Activated CD4-positive, alpha-beta memory T cell treated with anti-CD3 and anti-CD28 coated beads for 36 hours (primary cell): ENCODE measurements around the gene FAM181A. TPM values are rescaled to one million over a fixed set of nuclear protein-coding genes. Genes with fewer than 3 reads are reported as not detected.

Experiments used
- CTCF ChIA-PET: fragments of 350-600 bp; sonication (Branson Sonifier 250); formaldehyde crosslinking; loops from one replicate; lab custom pipeline; 2021; ENCODE audit warnings: antibody characterized with exemption, inconsistent platforms; lab: Charles Lee
- POLR2A ChIA-PET: fragments of 350-600 bp; sonication (Branson Sonifier 250); formaldehyde crosslinking; loops from one replicate; lab custom pipeline; 2021; ENCODE audit warnings: antibody characterized with exemption; lab: Charles Lee
- DNase-seq: peaks from one replicate; pipeline ENCODE4 v3.0.0-alpha.2; 2020
- H3K27ac Mint-ChIP-seq: one replicate; pipeline ENCODE4 v1.8.0; 2021; ENCODE audit warnings: mixed read lengths
- H3K27me3 Mint-ChIP-seq: one replicate; pipeline ENCODE4 v1.8.0; 2021; ENCODE audit warnings: mixed read lengths
- H3K36me3 Mint-ChIP-seq: one replicate; pipeline ENCODE4 v1.8.0; 2021; ENCODE audit warnings: mixed read lengths
- H3K4me1 Mint-ChIP-seq: one replicate; pipeline ENCODE4 v1.8.0; 2021; ENCODE audit warnings: low read depth, mixed read lengths
- H3K4me3 Mint-ChIP-seq: one replicate; pipeline ENCODE4 v1.8.0; 2021; ENCODE audit warnings: mild to moderate bottlenecking, mixed read lengths
- H3K9me3 Mint-ChIP-seq: one replicate; pipeline ENCODE4 v1.8.0; 2021; ENCODE audit warnings: mixed read lengths
- intact Hi-C: fragments of 100-400 bp; cut with micrococcal nuclease; formaldehyde crosslinking; loops from one replicate; pipeline ENCODE4 v1.15.1; 2023
- total RNA-seq, 2 experiments: library from RNA; stranded (reverse); gene quantifications; one replicate each; pipeline ENCODE4 v1.2.3, GENCODE V29; 2021

The FAM181A gene
- total RNA-seq, 2 experiments from 2014 or later = not detected

DNA sequence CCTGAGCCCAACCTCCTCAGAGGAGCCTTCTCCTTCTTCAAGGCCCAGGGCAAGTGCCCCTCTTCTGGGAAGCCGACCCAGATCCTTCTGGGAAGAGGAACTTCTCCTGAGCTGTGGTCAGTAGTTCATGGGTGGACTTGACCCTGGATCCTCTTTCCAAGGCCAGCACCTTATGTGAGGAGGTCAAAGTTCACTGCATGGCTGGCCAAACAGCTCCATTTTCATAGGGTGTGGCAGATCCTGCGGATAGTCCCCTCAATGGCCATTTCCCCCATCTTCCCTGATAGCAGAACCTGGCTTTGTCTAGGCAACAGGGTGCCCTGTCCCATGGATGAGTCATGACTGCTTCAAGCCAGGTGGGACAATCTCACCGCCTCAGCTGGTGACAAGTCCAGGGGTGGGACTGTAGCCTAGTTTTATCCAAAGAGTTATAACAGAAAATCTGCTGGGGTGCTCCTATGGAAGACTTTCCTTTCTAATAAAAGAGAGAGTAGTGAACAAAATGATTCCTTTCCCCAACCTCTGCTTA lies 38.9 kb downstream of the FAM181A start:
- H3K9me3 Mint-ChIP-seq = no peaks in the 10 kb centered on the region
- peak overlapping the region; percentile 100 for H3K27ac Mint-ChIP-seq
- H3K4me3 Mint-ChIP-seq = no peak overlapping the region
- POLR2A ChIA-PET = interaction anchor here (1.3 to 15.8 kb wide), 2 partner anchors 9 to 10 kb away, joined by 3 to 447 read pairs; partner anchors contain the start of gene ASB2
- intact Hi-C loops = no loop called here
- no peak for DNase-seq
- H3K4me1 Mint-ChIP-seq = peaks cover 77% of the 10 kb centered on the region
- H3K36me3 Mint-ChIP-seq = peaks cover 20% of the 10 kb centered on the region
- CTCF ChIA-PET = interaction anchor here (1.3 to 19.1 kb wide), 2 partner anchors 26 to 35 kb away, joined by 4 to 318 read pairs; no protein-coding TSS in a partner anchor
- no peaks in the 10 kb centered on the region for H3K27me3 Mint-ChIP-seq

DNA sequence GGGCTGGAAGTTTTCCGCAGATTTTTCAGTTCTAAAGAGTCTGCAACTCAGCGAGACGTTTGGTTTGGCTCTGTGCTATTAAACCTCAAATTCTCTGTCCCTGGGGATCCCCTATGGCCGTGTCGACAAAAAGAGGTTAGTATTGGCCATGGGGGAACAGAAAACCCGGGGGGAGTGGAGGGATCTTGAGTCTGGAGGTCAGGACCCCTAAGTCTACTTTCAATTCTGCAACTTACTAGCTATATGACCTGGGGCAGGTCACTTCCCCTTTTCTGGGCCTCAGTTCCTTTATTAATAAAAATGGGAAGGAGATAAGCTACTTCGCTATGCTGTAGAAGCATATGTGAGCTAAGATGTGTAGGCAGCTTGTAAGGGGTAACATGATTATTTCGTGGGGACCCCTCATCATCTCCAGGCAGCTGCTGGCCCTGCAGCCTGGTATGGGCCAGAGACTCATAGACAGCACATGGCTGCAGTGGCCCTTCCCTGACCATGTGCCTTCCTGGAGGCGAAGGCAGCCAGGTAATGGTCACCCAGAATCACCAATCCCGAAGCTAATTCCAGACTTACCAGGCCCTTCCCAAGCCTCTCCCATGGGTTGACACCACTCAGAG lies 40.6 kb downstream of the FAM181A start:
- no peaks in the 10 kb centered on the region for H3K27me3 Mint-ChIP-seq
- no peak overlapping the region for H3K4me3 Mint-ChIP-seq
- peaks cover 12% of the 10 kb centered on the region for H3K36me3 Mint-ChIP-seq
- no peaks in the 10 kb centered on the region for H3K9me3 Mint-ChIP-seq
- no peak for DNase-seq
- peaks cover 78% of the 10 kb centered on the region for H3K4me1 Mint-ChIP-seq
- POLR2A ChIA-PET = interaction anchor here (1.4 to 1.8 kb wide), 2 partner anchors 8 to 12 kb away, joined by 7 to 8 read pairs; no protein-coding TSS in a partner anchor
- intact Hi-C loops = no loop called here
- no peak overlapping the region for H3K27ac Mint-ChIP-seq
- CTCF ChIA-PET = interaction anchor here (0.7 to 19.1 kb wide), 3 partner anchors 16 to 28 kb away, joined by 3 to 425 read pairs (median 3); no protein-coding TSS in a partner anchor

DNA sequence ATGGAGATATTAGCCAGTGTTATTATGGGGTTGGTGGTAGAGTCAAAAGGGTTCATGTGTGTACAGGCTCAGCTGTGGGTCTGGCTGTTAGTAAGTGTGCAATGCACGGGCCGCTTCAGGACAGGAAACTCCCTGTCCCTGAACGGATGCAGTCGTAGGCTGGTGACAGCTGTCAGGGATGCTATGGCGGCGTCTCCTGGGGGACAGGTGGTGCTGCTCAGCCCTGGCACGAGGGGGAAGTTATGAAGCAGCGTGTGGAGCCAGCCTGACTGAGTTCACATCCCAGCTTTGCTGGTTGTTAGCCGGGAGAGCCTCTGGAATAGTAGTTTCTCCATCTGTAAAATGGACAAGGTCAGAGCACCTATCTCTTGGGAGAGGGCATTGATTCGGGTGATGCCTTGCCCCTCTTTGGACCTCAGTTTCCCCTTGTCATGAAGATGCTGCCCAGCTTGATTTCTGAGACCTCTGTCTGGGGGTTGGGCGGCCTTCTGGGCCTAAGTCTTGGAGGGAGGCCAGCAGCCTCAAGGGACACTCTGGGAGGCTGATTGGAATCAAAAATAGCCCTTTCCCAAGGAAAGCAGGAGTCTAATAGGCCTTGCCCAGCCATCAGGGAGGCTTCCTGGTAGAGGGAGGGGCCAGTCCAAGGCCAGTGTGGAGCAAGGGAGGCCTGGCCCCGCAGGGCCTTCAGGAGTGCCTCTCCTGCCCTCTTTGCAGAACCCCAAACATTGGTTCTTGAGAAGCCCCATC lies 42.1 kb downstream of the FAM181A start:
- DNase-seq = no peak
- peak overlapping the region; percentile 76 for H3K27ac Mint-ChIP-seq
- H3K4me1 Mint-ChIP-seq = peaks cover 78% of the 10 kb centered on the region
- intact Hi-C loops = no loop called here
- ChIA-PET CTCF (interaction anchor here (1.6 to 19.1 kb wide), 6 partner anchors 8 to 52 kb away, joined by 5 to 425 read pairs (median 22); no protein-coding TSS in a partner anchor), POLR2A (interaction anchor here (1.4 to 10.3 kb wide), 2 partner anchors 10 to 11 kb away, joined by 8 to 447 read pairs; no protein-coding TSS in a partner anchor)
- H3K4me3 Mint-ChIP-seq = peak overlapping the region; percentile 7
- H3K9me3 Mint-ChIP-seq = no peaks in the 10 kb centered on the region
- peaks cover 13% of the 10 kb centered on the region for H3K36me3 Mint-ChIP-seq
- H3K27me3 Mint-ChIP-seq = no peaks in the 10 kb centered on the region

DNA sequence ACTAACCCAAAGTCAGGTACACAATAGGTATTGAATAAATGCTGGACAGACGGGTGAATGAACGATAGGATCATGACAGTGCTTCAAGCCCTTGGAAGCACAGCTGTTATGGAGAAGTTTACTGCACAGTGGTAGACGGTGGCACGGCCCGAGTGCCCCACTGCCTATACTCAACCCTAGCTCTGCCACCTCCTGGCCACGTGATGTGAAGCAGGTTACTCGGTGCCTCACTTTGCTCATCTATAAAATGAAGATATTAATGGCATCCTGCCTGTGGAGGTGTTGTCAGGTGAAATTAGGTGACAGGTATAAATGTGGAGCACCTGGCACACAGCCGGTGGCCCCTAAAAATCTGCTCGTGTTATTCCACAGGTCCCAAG lies 43.4 kb downstream of the FAM181A start:
- H3K36me3 Mint-ChIP-seq = peaks cover 15% of the 10 kb centered on the region
- intact Hi-C loops = loop anchor here (1.0 to 5.0 kb wide), 3 partner anchors 16 to 377 kb away; no protein-coding TSS in a partner anchor
- no peaks in the 10 kb centered on the region for H3K9me3 Mint-ChIP-seq
- ChIA-PET POLR2A (interaction anchor here (0.9 to 10.3 kb wide), 11 partner anchors 8 to 111 kb away, joined by 3 to 447 read pairs (median 3); partner anchors contain the start of genes DDX24 and IFI27L1), CTCF (interaction anchor here (0.9 to 19.1 kb wide), 25 partner anchors 9 to 210 kb away, joined by 3 to 425 read pairs (median 5); partner anchors contain the start of genes CCDC197 and OTUB2)
- H3K27me3 Mint-ChIP-seq = no peaks in the 10 kb centered on the region
- peak overlapping the region; percentile 74 for H3K4me3 Mint-ChIP-seq
- peak; percentile 82 for DNase-seq
- peaks cover 78% of the 10 kb centered on the region for H3K4me1 Mint-ChIP-seq
- H3K27ac Mint-ChIP-seq = peak overlapping the region; percentile 96

DNA sequence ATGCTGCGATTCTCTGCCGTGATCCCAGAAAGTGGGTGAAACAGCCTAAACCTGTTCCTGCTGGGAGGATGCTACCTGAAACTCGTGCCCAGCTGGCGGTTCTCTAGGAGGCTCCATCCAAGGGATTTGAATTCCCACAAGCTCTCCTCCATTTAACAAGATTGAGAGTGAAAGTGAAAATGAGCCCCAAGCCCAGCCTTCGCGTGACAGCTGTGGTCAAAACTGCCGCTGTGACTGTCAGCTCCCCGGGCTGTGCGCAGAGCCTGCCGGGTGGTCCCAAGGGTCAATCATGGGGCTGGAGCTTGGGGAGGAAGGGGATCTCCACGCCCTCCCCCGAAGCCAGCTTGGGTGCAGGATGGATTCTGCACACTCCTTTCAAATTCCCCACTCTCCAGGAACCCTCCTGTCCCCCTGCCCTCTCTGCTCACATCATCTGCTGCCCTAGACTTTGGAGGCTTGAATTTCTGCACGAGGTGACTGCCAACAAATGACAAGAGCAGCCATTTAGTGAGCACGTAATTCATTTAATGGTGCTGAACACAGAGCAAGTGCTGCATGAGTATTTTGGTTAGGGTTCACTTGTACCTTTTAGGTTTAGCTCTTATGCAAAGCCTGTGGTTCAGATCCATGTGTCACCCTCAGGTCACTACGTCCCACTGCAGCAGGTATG lies 44.0 kb downstream of the FAM181A start:
- intact Hi-C loops = loop anchor here (1.0 to 5.0 kb wide), 5 partner anchors 8 to 376 kb away; no protein-coding TSS in a partner anchor
- Mint-ChIP-seq H3K4me1 (peaks cover 78% of the 10 kb centered on the region), H3K27me3 (no peaks in the 10 kb centered on the region), H3K36me3 (peaks cover 15% of the 10 kb centered on the region), H3K4me3 (peak overlapping the region; percentile 74), H3K27ac (peak overlapping the region; percentile 96), H3K9me3 (no peaks in the 10 kb centered on the region)
- CTCF ChIA-PET = interaction anchor here (0.9 to 19.1 kb wide), 24 partner anchors 8 to 209 kb away, joined by 3 to 425 read pairs (median 5); partner anchors contain the start of genes CCDC197 and OTUB2
- POLR2A ChIA-PET = interaction anchor here (0.9 to 10.3 kb wide), 12 partner anchors 7 to 110 kb away, joined by 3 to 447 read pairs (median 3); partner anchors contain the start of genes CCDC197, DDX24 and IFI27L1
- DNase-seq = peak; percentile 87

DNA sequence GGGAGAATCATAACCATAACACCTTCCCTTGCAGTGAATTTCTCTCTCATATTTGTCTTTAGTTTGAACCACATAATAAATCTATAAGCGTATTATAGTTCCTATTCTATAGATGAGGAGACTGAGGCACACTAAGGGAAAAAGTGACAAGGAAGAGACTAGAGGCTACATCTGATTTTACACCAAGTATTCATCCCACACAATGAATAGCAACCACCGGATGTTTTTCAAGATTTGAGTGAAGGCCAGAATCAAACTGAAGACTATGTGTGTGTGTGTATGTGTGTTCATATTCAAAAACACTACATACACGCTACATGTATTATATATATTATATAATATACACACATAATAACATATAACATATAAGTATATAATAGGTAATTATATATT lies 44.5 kb downstream of the FAM181A start:
- CTCF ChIA-PET = interaction anchor here (1.2 to 19.1 kb wide), 15 partner anchors 10 to 157 kb away, joined by 3 to 425 read pairs (median 7); partner anchors contain the start of genes CCDC197 and OTUB2
- H3K9me3 Mint-ChIP-seq = no peaks in the 10 kb centered on the region
- no peak for DNase-seq
- POLR2A ChIA-PET = interaction anchor here (1.1 to 10.3 kb wide), 6 partner anchors 13 to 108 kb away, joined by 3 to 447 read pairs (median 4); partner anchors contain the start of gene CCDC197
- H3K27ac Mint-ChIP-seq = peak overlapping the region; percentile 96
- H3K4me3 Mint-ChIP-seq = peak overlapping the region; percentile 74
- H3K4me1 Mint-ChIP-seq = peaks cover 78% of the 10 kb centered on the region
- H3K27me3 Mint-ChIP-seq = no peaks in the 10 kb centered on the region
- H3K36me3 Mint-ChIP-seq = peaks cover 13% of the 10 kb centered on the region
- intact Hi-C loops = loop anchor here (1.0 to 5.0 kb wide), 4 partner anchors 8 to 376 kb away; no protein-coding TSS in a partner anchor

DNA sequence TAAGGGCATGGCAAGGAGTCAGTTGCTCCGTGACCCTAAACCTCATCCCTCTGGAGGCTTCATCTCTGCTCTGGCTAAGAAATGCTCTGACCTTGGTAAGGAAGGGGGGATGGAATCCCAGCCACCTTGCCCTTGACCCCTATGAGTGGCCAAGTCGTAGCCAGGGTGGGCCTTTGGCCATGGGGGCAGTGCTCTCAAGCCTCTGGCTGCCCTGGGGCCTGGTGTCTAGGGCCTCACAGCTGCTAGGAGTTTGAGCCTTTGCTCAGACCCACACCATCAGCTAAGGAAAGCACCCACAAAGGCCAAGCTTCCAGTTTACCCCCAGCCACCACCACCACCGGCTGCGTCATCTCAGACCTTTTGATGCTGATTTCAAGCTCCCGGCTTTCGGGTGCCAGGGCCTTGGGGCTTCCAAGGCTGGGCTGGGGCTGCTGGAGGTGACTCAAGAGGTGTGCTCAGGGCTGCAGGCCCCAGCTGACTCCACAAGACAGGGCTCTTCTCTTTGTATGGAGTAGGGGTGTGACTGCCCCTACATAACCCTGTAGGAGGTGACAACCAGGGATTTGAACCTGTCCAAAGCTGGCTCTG lies 45.6 kb downstream of the FAM181A start:
- CTCF ChIA-PET = interaction anchor here (1.2 to 19.1 kb wide), 5 partner anchors 11 to 164 kb away, joined by 3 to 425 read pairs (median 47); partner anchors contain the start of gene CCDC197
- Mint-ChIP-seq H3K36me3 (peaks cover 22% of the 10 kb centered on the region), H3K4me3 (peak overlapping the region; percentile 18), H3K27ac (peak overlapping the region; percentile 88), H3K27me3 (no peaks in the 10 kb centered on the region), H3K4me1 (peaks cover 82% of the 10 kb centered on the region), H3K9me3 (peaks cover 2% of the 10 kb centered on the region)
- peak; percentile 74 for DNase-seq
- POLR2A ChIA-PET = interaction anchor here (1.4 to 10.3 kb wide), 4 partner anchors 14 to 33 kb away, joined by 3 to 447 read pairs (median 4); partner anchors contain the start of gene CCDC197
- intact Hi-C loops = loop anchor here (5.0 kb wide), 1 partner anchor 375 kb away; no protein-coding TSS in a partner anchor

DNA sequence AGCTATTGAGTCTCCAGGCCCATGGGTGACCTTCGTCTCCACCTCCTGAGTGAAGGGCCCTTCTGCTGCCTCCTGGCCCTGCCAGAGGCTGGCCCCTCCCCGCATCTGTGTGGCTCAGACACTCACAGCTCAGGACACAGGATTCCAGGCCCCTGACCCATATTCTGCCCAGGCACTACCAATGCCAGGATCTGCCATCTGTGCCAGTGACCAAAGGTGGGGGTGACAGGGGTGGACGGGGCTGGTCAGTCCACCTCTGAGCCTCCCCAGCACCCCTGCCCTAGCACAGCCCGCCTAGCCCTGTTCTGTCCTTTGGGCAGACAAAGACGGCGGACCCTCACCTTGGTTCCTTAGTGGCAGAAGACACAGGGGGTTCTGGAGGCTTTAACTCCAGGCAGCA lies 46.5 kb downstream of the FAM181A start:
- Mint-ChIP-seq H3K27ac (peak overlapping the region; percentile 88), H3K4me1 (peaks cover 91% of the 10 kb centered on the region), H3K9me3 (peaks cover 7% of the 10 kb centered on the region), H3K36me3 (peaks cover 28% of the 10 kb centered on the region), H3K27me3 (no peaks in the 10 kb centered on the region), H3K4me3 (no peak overlapping the region)
- DNase-seq = no peak
- POLR2A ChIA-PET = interaction anchor here (1.5 to 10.3 kb wide), 2 partner anchors 15 to 28 kb away, joined by 3 to 447 read pairs; no protein-coding TSS in a partner anchor
- intact Hi-C loops = loop anchor here (5.0 kb wide), 1 partner anchor 374 kb away; no protein-coding TSS in a partner anchor
- CTCF ChIA-PET = interaction anchor here (1.0 to 19.1 kb wide), 3 partner anchors 12 to 34 kb away, joined by 3 to 425 read pairs (median 94); no protein-coding TSS in a partner anchor

DNA sequence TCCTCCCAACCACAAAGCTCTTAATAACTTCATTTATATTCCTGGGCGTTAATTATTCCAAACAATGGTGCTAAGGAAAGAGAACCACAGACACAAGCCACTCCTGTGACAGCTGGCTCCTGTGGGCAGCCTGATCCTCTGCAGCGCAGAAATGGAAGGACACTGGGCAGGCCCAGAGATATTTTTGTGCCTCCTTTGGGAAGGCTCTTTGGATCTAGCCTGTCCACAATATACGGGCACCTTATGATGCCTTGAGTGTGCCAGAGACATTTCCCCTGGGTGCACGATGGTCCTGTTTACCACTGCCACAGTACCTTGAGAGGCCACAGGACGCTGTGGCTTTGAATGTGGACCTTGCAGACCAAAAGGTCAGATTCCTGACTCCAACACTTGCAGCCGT lies 47.2 kb downstream of the FAM181A start:
- H3K27me3 Mint-ChIP-seq = no peaks in the 10 kb centered on the region
- peak overlapping the region; percentile 98 for H3K27ac Mint-ChIP-seq
- H3K4me1 Mint-ChIP-seq = peaks cover 93% of the 10 kb centered on the region
- CTCF ChIA-PET = interaction anchor here (3.0 to 19.1 kb wide), 3 partner anchors 13 to 34 kb away, joined by 16 to 425 read pairs (median 94); no protein-coding TSS in a partner anchor
- POLR2A ChIA-PET = interaction anchor here (10.3 kb wide), 1 partner anchor 16 kb away, joined by 447 read pairs; no protein-coding TSS in a partner anchor
- DNase-seq = no peak
- H3K36me3 Mint-ChIP-seq = peaks cover 28% of the 10 kb centered on the region
- H3K9me3 Mint-ChIP-seq = peaks cover 7% of the 10 kb centered on the region
- no peak overlapping the region for H3K4me3 Mint-ChIP-seq
- intact Hi-C loops = loop anchor here (5.0 kb wide), 1 partner anchor 373 kb away; no protein-coding TSS in a partner anchor

DNA sequence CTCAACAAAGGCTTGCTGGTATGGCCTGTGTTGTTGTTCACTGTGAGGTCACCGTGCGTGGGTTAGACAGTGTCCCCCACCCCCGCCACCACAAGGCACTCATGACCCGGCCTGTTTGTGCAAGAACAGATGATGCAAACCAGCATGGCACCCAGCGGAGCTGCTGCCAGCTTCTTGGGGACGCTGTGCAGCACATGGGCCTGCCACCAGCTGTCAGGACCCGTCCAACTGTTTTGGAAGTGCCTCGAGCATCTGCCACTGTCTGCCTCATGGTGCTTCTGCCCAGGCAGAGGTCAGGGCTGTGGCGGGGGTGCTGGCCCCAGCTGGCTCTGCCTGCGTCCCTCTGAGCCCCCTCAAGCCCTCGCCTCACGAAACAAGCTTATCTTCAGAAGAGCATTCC lies 47.7 kb downstream of the FAM181A start:
- H3K4me3 Mint-ChIP-seq = peak overlapping the region; percentile 75
- no peak for DNase-seq
- peaks cover 97% of the 10 kb centered on the region for H3K4me1 Mint-ChIP-seq
- ChIA-PET POLR2A (interaction anchor here (2.6 to 10.3 kb wide), 2 partner anchors 16 to 23 kb away, joined by 12 to 447 read pairs; partner anchors contain the start of gene CCDC197), CTCF (interaction anchor here (3.0 to 19.1 kb wide), 3 partner anchors 14 to 35 kb away, joined by 16 to 425 read pairs (median 94); no protein-coding TSS in a partner anchor)
- H3K36me3 Mint-ChIP-seq = peaks cover 28% of the 10 kb centered on the region
- peaks cover 7% of the 10 kb centered on the region for H3K9me3 Mint-ChIP-seq
- peak overlapping the region; percentile 98 for H3K27ac Mint-ChIP-seq
- intact Hi-C loops = loop anchor here (5.0 kb wide), 2 partner anchors 372 to 417 kb away; no protein-coding TSS in a partner anchor
- no peaks in the 10 kb centered on the region for H3K27me3 Mint-ChIP-seq
